SK-N-SH (cell line): Measurements from ENCODE around the gene MZT1. TPM values are rescaled to one million over a fixed set of nuclear protein-coding genes. Genes with fewer than 3 reads are reported as not detected.

Source experiments
- CTCF ChIA-PET: fragments of 300-600, 350-600 bp; formaldehyde crosslinking; extraction: SDS; loops from one replicate; lab custom pipeline; 2021; lab: Yijun Ruan, JAX
- POLR2A ChIA-PET: fragments of 350-600 bp; sonication (Branson Sonifier 250); formaldehyde crosslinking; extraction: SDS; loops from one replicate; lab custom pipeline; 2020; ENCODE audit warnings: antibody characterized with exemption, inconsistent platforms; lab: Yijun Ruan, JAX
- DNase-seq: peaks from one replicate; pipeline ENCODE4 v3.0.0; 2012
- H2AFZ ChIP-seq: fragments of 200-600 bp; sonication (generic); 2 replicates; pipeline ENCODE4 v1.8.1; 2016; ENCODE audit warnings: antibody characterized with exemption, mild to moderate bottlenecking, low read depth
- H3F3A ChIP-seq: fragments of 200-600 bp; sonication (generic); replicated peaks from 2 replicates; pipeline ENCODE3; 2016; ENCODE audit warnings: antibody characterized with exemption, mild to moderate bottlenecking; ENCODE audit not compliant: insufficient read depth
- H3K27ac ChIP-seq, 2 experiments: fragments of 200-500 bp in 1 of 2; fragments of 200-600 bp in 1 of 2; sonication (Bioruptor generic) in 1 of 2; sonication (generic), shearing (Covaris generic) in 1 of 2; 2 replicates each; pipeline versions ENCODE4 v1.5.1 to v1.6.1; 2014 to 2016; ENCODE audit warnings: low read depth in 2 of 2, inconsistent platforms in 1 of 2, low read length in 1 of 2, mild to moderate bottlenecking in 1 of 2, mixed read lengths in 1 of 2
- H3K27me3 ChIP-seq: fragments of 200-600 bp; sonication (generic), shearing (Covaris generic); 2 replicates; pipeline ENCODE4 v1.6.1; 2016; ENCODE audit warnings: mixed run types; ENCODE audit not compliant: insufficient read depth
- H3K36me3 ChIP-seq, 2 experiments: fragments of 200-500 bp in 1 of 2; fragments of 200-600 bp in 1 of 2; sonication (Bioruptor generic) in 1 of 2; sonication (generic) in 1 of 2; replicated peaks in 1 of 2; 2 replicates each; pipeline versions ENCODE3 to v1.5.1; 2014 to 2016; ENCODE audit warnings: low read length in 1 of 2, mild to moderate bottlenecking in 1 of 2; ENCODE audit not compliant: insufficient read depth in 2 of 2, control insufficient read depth in 1 of 2
- H3K4me1 ChIP-seq, 2 experiments: fragments of 200-500 bp in 1 of 2; fragments of 200-600 bp in 1 of 2; sonication (Bioruptor generic) in 1 of 2; sonication (generic), shearing (Covaris generic) in 1 of 2; 2 replicates each; pipeline versions ENCODE4 v1.5.1 to v1.6.1; 2014 to 2016; ENCODE audit warnings: low read depth in 1 of 2, low read length in 1 of 2, mixed run types in 1 of 2; ENCODE audit not compliant: insufficient read depth in 2 of 2, control insufficient read depth in 1 of 2
- H3K4me2 ChIP-seq: fragments of 200-600 bp; sonication (generic), shearing (Covaris generic); 2 replicates; pipeline ENCODE4 v1.6.1; 2017; ENCODE audit warnings: mixed run types
- H3K4me3 ChIP-seq, 2 experiments: fragments of 200-500 bp in 1 of 2; fragments of 200-600 bp in 1 of 2; sonication (Bioruptor generic) in 1 of 2; sonication (generic), shearing (Covaris generic) in 1 of 2; 2 replicates each; pipeline versions ENCODE4 v1.5.1 to v1.8.1; 2014 to 2016; ENCODE audit warnings: low read depth in 2 of 2, inconsistent platforms in 1 of 2, low read length in 1 of 2, mild to moderate bottlenecking in 1 of 2, mixed read lengths in 1 of 2, moderate library complexity in 1 of 2
- H3K79me2 ChIP-seq: fragments of 200-600 bp; sonication (generic); 2 replicates; pipeline ENCODE4 v1.8.1; 2017; ENCODE audit warnings: mild to moderate bottlenecking; ENCODE audit not compliant: insufficient read depth
- H3K9ac ChIP-seq: fragments of 200-600 bp; sonication (generic); 2 replicates; pipeline ENCODE4 v1.6.1; 2017; ENCODE audit warnings: mixed run types
- H3K9me2 ChIP-seq: fragments of 200-600 bp; sonication (generic); 2 replicates; pipeline ENCODE4 v1.6.1; 2017; ENCODE audit warnings: mixed run types
- H3K9me3 ChIP-seq: fragments of 200-600 bp; sonication (generic); 2 replicates; pipeline ENCODE4 v1.6.1; 2017; ENCODE audit warnings: mixed run types, mild to moderate bottlenecking, moderate library complexity
- H4K20me1 ChIP-seq: fragments of 200-600 bp; sonication (generic); 2 replicates; pipeline ENCODE4 v1.6.1; 2017; ENCODE audit warnings: mild to moderate bottlenecking, mixed run types; ENCODE audit not compliant: insufficient read depth
- CHD2 ChIP-seq: fragments of 150-350 bp; IDR thresholded peaks from 2 replicates; pipeline ENCODE4 v1.6.1; 2018; ENCODE audit warnings: low read length; ENCODE audit not compliant: partially characterized antibody
- ELF1 ChIP-seq: IDR thresholded peaks from 2 replicates; pipeline ENCODE4 v1.4.0; 2012
- EZH2phosphoT487 ChIP-seq: fragments of 200-600 bp; sonication (generic); IDR thresholded peaks from 2 replicates; pipeline ENCODE4 v1.6.1; 2017; ENCODE audit warnings: low read depth, mixed run types, mild to moderate bottlenecking, antibody characterized with exemption, moderate library complexity, borderline replicate concordance
- FOXJ3 ChIP-seq: sonication (generic); formaldehyde crosslinking; IDR thresholded peaks from 2 replicates; pipeline ENCODE4 v1.5.1; 2020; ENCODE audit warnings: mild to moderate bottlenecking, missing genetic modification reagents
- IRF3 ChIP-seq: fragments of 150-350 bp; IDR thresholded peaks from 2 replicates; pipeline ENCODE4 v1.6.1; 2016; ENCODE audit warnings: mild to moderate bottlenecking, low read depth, low read length
- NRF1 ChIP-seq: IDR thresholded peaks from 2 replicates; pipeline ENCODE4 v1.6.1; 2012; ENCODE audit warnings: low read depth, mild to moderate bottlenecking, low read length
- POLR2AphosphoS5 ChIP-seq: IDR thresholded peaks from 2 replicates; pipeline ENCODE4 v1.6.1; 2012; ENCODE audit warnings: low read depth, low read length
- REST ChIP-seq: IDR thresholded peaks from 2 replicates; pipeline ENCODE4 v1.6.1; 2012; ENCODE audit warnings: mild to moderate bottlenecking, low read depth, low read length, moderate library complexity
- RFX5 ChIP-seq: IDR thresholded peaks from 2 replicates; pipeline ENCODE4 v1.6.1; 2012; ENCODE audit warnings: mild to moderate bottlenecking, improper control_type of control experiment, low read length
- SMC3 ChIP-seq: IDR thresholded peaks from 2 replicates; pipeline ENCODE4 v1.6.1; 2012; ENCODE audit warnings: low read depth, low read length, improper control_type of control experiment
- TAF1 ChIP-seq: IDR thresholded peaks from 2 replicates; pipeline ENCODE4 v1.6.1; 2012; ENCODE audit warnings: low read depth, mild to moderate bottlenecking, low read length, moderate library complexity, borderline replicate concordance
- TCF12 ChIP-seq: IDR thresholded peaks from 2 replicates; pipeline ENCODE4 v1.4.0; 2012
- TEAD4 ChIP-seq: IDR thresholded peaks from 2 replicates; pipeline ENCODE4 v1.4.0; 2012; ENCODE audit warnings: mild to moderate bottlenecking, borderline replicate concordance; ENCODE audit not compliant: insufficient read depth
- USF1 ChIP-seq: IDR thresholded peaks from 2 replicates; pipeline ENCODE4 v1.4.0; 2012; ENCODE audit warnings: low read depth, borderline replicate concordance
- USF2 ChIP-seq: fragments of 150-350 bp; IDR thresholded peaks from 2 replicates; pipeline ENCODE4 v1.6.1; 2017; ENCODE audit warnings: antibody characterized with exemption, low read length, low read depth, borderline replicate concordance
- ZBTB33 ChIP-seq: IDR thresholded peaks from 2 replicates; pipeline ENCODE4 v1.4.0; 2012; ENCODE audit warnings: low read depth, borderline replicate concordance
- WGBS: methylation state at CpG from one replicate; pipeline ENCODE4 v1.1.6; 2017; ENCODE audit warnings: low lambda C conversion rate; 5-methylcytosine and 5-hydroxymethylcytosine counted together
- polyA plus RNA-seq, 3 experiments: library from polyadenylated mRNA; depleted of rRNA; stranded (reverse); fragments of >200 nt; gene quantifications; 2 replicates each; pipeline ENCODE4 v1.2.3, GENCODE V29; 2012

Gene MZT1
- polyA plus RNA-seq, 1 of the 3 experiments (the other 2 are of a cell fraction): 8.2 TPM

DNA sequence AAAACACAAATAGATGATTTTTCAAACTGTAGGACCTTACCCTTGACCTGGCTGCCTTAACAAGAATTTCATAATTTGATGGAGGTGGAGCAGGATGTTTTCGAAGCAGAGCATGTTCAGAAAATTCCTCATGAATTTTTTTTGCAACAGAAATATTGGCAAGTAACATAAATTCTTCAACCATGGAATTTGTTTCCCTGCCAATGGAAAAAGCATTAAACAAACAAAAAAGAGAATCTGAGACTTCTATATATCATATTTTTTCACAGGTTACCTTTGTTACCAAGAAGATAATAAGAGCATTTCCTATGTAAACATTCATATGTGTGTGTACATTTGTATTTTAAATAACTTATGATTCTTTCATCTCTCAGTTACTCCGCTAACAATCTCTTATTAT lies 36.0 kb upstream of the MZT1 start:
- no peak overlapping the region for H3K4me3 ChIP-seq
- no peaks in the 10 kb centered on the region for H3K9me2 ChIP-seq
- no peaks in the 10 kb centered on the region for H3K79me2 ChIP-seq
- no peak for TF ChIP-seq POLR2AphosphoS5
- no peak for TF ChIP-seq SMC3
- TF ChIP-seq NRF1: no peak
- H3K36me3 ChIP-seq: peaks cover 94 to 99% of the 10 kb centered on the region in 2 experiments
- POLR2A ChIA-PET: no interaction called here
- H3K9me3 ChIP-seq: no peaks in the 10 kb centered on the region
- no peaks in the 10 kb centered on the region for H3K27me3 ChIP-seq
- H3K4me2 ChIP-seq: no peak overlapping the region
- 89% methylated on average over 2 of the region's 2 CpGs for WGBS
- no peaks in the 10 kb centered on the region for H3K4me1 ChIP-seq
- H3F3A ChIP-seq: peaks cover 26% of the 10 kb centered on the region
- no peaks in the 10 kb centered on the region for H4K20me1 ChIP-seq
- H3K27ac ChIP-seq: no peak overlapping the region
- no peak overlapping the region for H2AFZ ChIP-seq
- CTCF ChIA-PET: interaction anchor here (1.3 kb wide), 1 partner anchor 20 kb away, joined by 3 read pairs; no protein-coding TSS in a partner anchor
- H3K9ac ChIP-seq: no peak overlapping the region
- no peak for DNase-seq

DNA sequence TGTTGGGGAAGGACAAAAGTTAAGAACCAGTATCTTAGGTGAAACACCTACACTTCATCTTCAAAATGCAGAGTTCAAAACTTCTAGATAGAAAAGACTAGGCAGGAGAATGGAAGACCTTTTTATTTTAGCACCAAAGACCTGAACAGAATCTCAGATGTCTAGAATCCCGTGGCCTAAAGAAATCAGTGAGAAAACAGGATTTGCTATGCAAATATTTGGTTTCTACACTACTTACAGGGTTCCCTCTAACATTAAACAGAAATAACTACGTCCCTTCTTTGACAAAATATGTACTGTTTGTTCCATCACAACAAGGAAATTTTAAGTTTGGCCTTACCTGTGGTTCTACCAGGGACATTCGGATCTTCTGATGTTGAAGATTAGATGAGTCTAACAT lies 32.8 kb upstream of the MZT1 start:
- Histone ChIP-seq H3K9me3 (no peaks in the 10 kb centered on the region), H3K36me3 (peaks cover 89 to 90% of the 10 kb centered on the region in 2 experiments), H3K9me2 (no peaks in the 10 kb centered on the region), H3K9ac (no peak overlapping the region), H3K4me1 (no peaks in the 10 kb centered on the region), H3F3A (peaks cover 30% of the 10 kb centered on the region), H3K4me2 (no peak overlapping the region), H3K4me3 (no peak overlapping the region), H3K79me2 (0 out of 2 replicates have a peak, but pooled peaks cover 3% of the 10 kb centered on the region), H3K27ac (no peak overlapping the region), H2AFZ (no peak overlapping the region), H3K27me3 (no peaks in the 10 kb centered on the region), H4K20me1 (no peaks in the 10 kb centered on the region)
- DNase-seq: no peak
- 95% methylated on average over 3 of the region's 3 CpGs for WGBS
- POLR2A ChIA-PET: no interaction called here
- no peak for TF ChIP-seq USF1
- TF ChIP-seq USF2: no peak
- no peak for TF ChIP-seq ELF1
- no peak for TF ChIP-seq TAF1
- no peak for TF ChIP-seq EZH2phosphoT487
- no peak for TF ChIP-seq IRF3
- TF ChIP-seq RFX5: no peak
- TF ChIP-seq POLR2AphosphoS5: no peak
- TF ChIP-seq TCF12: no peak
- TF ChIP-seq REST: no peak
- no peak for TF ChIP-seq CHD2
- no peak for TF ChIP-seq FOXJ3 (CRISPR knock-in tag)
- TF ChIP-seq ZBTB33: no peak
- no peak for TF ChIP-seq TEAD4
- CTCF ChIA-PET: no interaction called here
